ENCODE results near the gene RFNG.

The RFNG gene

DNA sequence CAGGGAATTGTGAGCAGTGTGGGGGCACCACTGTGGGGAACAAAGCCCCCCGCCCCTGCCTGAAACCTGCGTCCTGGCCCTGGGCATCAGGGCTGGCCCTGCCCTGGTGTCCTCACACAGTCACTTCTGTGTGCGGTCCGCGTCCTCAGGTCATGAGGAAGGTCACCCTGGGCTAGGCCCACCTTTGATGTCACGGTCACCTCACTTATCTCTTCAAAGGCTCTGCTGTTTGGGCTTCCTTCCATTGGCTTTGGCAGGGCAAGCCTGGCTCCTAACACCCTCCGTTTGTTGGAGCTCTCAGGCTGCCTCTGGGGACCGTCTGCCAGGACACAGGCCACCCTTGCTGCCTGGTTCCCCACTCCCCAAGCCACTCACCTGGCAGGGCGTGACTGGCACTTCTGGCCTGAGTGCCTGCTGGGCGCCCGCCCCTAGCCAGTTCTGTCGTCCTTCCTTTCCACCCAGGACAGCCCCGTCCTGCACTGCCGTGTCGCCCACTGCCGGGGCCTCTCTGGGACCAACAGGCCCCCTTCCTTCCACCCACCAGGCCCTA is 37.8 kb downstream of the RFNG start:
- no peak for DNase-seq (ENCODE audit: low spot score)

DNA sequence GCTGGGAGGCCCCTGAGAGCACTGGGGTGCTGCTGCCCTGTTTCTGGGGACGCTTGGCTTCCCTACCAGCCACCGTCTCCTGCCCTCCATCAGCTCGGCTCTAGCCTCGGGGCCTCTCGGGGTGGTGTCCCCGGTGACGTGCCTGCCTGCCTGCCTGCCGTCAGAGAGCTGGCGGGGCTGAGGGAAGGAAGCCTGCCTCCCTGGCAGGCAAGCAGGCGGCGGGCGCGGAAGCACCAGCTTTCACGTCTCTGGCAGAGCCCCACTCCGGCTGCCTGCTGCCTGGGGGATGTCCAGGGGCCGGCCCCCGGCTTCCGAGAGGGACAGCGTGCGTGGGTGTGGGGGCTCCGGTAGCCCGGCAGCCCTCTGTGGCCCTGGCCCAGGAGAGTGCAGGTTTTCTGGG is 38.3 kb downstream of the RFNG start:
- DNase-seq (ENCODE audit: low spot score) = no peak

DNA sequence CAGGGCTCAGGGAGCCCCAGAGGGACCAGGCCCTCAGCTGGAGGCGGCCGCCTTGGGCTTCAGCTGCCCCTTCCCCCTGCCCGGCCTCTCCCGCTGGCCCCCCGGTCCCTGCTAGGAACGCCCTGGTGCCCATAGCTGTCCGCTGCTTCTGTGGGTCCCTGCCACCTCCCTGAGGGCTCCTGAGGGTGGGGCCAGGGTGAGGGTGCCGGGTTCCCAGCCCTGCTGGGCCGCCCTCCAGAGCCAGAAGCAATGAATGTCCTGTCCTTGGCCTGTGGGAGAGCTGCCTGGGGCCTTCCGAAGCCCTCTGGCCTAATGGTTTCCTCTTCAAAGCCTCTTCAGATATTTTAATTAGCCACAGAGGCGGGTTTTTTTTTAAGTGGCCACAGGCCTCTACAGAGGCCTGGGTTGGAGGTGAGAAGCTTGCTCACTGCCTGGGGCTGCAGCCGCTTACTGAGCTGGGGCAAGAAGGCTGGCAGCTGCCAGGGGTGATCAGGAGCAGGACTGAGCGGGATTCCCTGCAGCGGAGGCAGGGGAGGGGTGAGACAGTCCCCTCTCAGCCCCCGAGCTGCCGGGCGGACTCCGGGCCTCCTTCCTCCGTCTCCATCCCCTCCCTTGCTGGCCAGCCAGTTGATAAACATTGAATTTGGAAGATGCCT is 38.8 kb downstream of the RFNG start:
- DNase-seq (ENCODE audit: low spot score) = no peak

DNA sequence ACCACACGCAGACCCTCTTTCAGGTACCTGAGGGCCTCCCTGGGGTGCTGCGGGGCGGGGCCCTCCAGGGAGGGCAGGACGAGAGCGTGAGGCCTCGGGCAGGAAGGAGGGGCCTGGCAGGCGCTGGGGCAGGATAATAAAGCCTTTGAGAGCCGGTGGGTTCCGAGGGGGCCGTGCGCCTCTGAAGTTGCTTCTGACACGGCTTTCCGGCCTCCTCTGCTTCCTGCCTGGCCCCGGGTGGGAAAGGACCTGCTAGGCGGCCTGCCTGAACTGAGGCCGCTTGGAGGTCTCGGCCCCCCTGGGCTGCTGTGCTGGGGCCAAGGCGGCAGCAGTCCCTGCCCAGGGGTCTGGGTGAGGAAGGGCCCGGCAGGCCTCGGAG is 39.4 kb downstream of the RFNG start:
- no peak for DNase-seq (ENCODE audit: low spot score)

GRCh38 chr17:82011617-82012187 is 39.9 kb downstream of the RFNG start:
- no peak for DNase-seq (ENCODE audit: low spot score)

DNA sequence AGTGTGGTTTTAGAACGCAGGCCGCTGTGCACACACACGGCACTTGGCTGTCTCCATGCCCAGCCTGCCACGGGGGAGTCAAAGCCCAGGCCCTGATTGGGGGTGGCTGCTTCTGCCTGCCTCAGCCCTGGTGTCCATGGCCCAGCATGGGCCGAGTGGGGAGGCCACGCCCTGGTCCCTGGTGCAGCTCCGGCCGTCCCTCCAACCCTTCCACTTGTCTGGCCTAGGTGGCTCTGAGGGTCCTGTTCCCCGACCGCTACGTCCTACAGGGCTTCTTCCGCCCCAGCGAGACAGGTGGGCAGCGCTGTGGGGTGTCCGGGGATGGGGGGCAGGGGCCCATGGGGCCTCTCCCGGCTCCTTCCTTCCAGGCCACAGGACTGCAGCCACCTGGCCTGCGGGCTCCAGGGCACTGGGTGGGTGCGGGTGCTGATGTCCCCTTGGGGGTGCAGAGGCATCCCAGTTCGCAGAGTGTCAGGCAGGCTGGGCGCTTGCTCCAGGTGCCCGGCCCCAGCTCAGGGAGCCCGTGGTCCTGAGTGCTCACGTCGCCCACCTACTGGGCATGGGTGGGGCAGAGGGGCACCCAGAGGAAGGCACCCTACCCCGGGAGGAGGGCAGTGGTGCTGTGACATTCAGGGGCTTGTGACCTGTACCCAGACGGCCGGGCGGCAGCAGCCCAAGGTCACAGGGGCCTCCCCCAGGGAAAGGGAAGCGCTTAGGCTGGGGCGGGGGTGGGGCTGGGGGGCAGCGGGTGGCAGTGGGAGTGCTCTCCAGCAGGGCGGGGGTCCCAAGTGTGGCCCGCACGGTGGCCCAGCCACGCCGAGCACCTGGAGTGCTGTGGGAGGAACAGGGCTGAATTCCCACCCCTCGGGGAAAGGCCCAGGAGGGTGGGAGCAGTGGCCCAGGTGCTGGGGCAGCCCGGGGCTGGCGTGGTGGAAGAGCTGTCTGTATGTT is 40.8 kb downstream of the RFNG start:
- no peak for DNase-seq (ENCODE audit: low spot score)

GRCh38 chr17:82009413-82009812 is 42.2 kb downstream of the RFNG start:
- no peak for DNase-seq (ENCODE audit: low spot score)

DNA sequence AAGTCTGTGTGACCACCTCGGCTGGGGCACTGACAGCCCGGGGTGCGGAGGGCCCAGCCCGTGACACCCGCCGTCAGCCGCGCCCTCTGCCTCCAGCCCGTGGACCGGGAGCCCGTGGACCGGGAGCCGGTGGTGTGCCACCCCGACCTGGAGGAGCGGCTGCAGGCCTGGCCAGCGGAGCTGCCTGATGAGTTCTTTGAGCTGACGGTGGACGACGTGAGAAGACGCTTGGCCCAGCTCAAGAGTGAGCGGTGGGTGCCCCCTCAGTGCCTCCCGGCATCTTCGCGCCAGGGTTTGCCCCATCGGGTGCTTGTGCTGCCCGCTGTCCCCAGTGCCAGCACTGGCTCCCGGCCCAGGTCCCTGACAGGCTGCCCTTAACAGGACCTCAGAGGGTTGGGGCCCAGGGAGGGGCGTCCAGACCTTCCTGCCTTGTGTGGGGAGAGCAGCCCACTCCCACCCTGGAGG is 42.6 kb downstream of the RFNG start:
- DNase-seq (ENCODE audit: low spot score) = no peak

- no peak for DNase-seq (ENCODE audit: low spot score)
Measured at GRCh38 chr17:82008258-82008940, 43.2 kb downstream of the RFNG start.

- DNase-seq (ENCODE audit: low spot score) = no peak
Measured at GRCh38 chr17:82007495-82008257, 43.9 kb downstream of the RFNG start.

DNA sequence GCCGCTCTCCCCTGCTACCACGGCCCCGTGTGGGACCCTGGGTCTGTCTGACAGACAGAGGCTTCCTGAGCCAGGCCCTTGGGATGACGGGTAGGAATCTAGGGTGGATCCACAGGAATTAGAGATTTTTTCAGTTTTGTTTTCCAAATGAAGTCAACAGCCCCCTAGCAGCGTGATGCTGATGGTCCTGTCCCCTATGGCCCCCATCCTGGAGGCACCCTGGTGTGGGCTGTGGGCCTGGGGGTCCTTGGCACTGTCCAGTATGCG is 44.5 kb downstream of the RFNG start:
- no peak for DNase-seq (ENCODE audit: low spot score)

GRCh38 chr17:82006468-82007227 is 45.0 kb downstream of the RFNG start:
- no peak for DNase-seq (ENCODE audit: low spot score)

- DNase-seq (ENCODE audit: low spot score) = no peak
Measured at GRCh38 chr17:82005701-82006348, 45.8 kb downstream of the RFNG start.

DNA sequence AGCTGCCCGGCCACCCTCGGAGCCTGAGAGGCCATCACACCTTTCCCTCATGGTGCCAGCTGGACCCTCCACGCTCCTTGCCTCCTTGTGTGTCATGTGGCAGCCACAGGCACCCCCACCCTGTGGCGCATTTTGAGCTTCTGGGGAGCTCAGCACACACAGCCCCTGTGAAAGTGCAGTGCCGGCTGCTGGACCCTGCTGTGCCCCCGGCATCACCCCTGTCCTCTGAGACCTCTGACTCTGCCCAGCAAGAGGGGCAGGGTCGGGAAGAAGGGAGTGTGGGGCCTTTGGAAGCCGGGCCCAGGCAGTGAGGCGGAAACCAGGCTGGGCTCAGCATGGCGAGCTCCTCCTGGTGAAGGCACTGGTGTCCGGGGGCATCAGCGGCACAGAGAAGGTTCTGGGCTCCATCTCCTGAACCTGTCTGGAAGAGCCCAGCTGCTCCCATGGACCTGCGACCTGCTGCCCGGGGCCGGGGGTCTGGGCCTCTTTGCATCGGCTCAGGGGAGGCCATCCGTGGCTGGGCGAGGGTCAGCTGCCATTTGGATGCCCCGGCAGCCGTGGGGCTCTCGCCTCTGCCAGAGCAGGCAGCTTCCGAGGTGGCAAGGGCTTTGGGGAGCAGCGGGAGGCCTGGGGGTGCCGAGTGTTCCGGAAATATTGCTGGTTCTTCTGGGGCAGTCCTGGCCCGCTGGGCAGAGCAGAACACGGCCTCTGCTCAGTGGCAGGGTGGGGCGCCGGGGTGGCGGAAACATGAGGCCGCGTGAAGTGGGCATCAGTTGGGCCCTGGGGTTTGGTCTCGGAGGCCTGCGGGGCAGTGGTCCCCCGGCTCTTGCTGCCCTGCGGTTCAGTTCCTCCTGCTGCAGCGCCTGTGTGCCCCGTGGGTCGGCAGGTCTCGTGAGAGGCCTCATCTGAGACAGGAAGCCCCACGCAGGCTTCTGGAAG is 46.8 kb downstream of the RFNG start:
- no peak for DNase-seq (ENCODE audit: low spot score)

GRCh38 chr17:82003411-82004381 is 47.9 kb downstream of the RFNG start:
- peak; percentile 35 for DNase-seq (ENCODE audit: low spot score)

GRCh38 chr17:82001571-82002056 is 50.0 kb downstream of the RFNG start:
- no peak for DNase-seq (ENCODE audit: low spot score)

DNA sequence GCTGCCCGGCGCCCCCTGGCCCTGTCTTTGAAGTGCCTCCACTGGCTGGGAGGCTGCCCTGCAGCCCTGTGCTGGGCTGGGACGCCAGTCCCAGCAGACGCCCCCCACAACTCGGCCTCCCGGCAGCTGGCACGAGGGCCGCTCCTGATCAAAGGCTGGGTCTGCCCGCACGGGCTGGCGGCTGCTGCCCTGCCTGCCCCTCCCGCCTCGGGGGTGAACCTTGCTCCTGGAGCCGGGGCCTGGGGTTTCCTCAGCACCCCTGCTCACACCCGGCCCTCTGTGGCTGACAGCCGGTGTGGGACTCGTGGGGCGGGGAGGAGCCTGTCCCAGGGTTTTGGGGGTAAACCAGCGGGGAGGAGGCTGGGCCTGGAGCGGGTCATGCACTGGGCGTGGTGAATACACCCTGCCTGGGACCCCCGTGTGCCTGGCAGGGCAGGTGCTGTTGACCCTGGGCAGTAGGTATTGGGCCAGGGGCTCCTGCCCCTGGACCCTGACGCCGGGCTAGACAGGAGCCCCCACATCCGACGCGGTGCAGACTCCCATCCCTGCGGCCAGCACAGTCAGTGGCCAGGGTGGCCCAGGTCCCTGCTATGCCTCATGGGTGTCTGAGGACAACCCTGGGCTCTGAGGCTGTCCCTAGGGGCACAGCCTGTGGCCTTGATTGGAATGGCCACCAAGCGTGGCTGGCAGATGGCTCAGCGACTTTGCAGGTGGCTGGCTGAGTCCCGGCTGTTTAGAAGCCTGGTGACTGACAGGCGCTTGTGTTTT is 50.6 kb downstream of the RFNG start:
- DNase-seq (ENCODE audit: low spot score) = no peak
